AG08395 (cell line): Measurements from ENCODE around the gene EIF4E.
A peak's percentile ranks its signal among the peaks of the same experiment; 100 is the strongest.
"Not testable (repeated sequence)": the region's sequence is repeated elsewhere in the genome, so short reads cannot be mapped to it uniquely, and the experiment has no call there.

Source experiments
- DNase-seq: peaks from one replicate; pipeline ENCODE4 v3.0.0; 2012; ENCODE audit warnings: mixed read lengths, low spot score

Gene EIF4E

GRCh38 chr4:98928505-98929340 lies at the start of gene EIF4E:
Gene EIF4E (minus strand): TSS chr4:98929133. CDS start chr4:98929112, 21 bp downstream.
- DNase-seq, result peak; percentile 98

- no peak for DNase-seq
Observed at GRCh38 chr4:98977557-98977956, 48.6 kb upstream of the EIF4E start.

- no peak for DNase-seq
Observed at GRCh38 chr4:98976716-98977115, 47.8 kb upstream of the EIF4E start.

- DNase-seq, result no peak
Observed at GRCh38 chr4:98969878-98970785, 41.2 kb upstream of the EIF4E start.

- no peak for DNase-seq
Observed at GRCh38 chr4:98967786-98968329, 38.9 kb upstream of the EIF4E start.

GRCh38 chr4:98966926-98967325 lies 38.0 kb upstream of the EIF4E start:
- DNase-seq, result no peak

- no peak for DNase-seq
Observed at GRCh38 chr4:98963538-98964433, 34.9 kb upstream of the EIF4E start.

GRCh38 chr4:98961770-98962169 lies 32.8 kb upstream of the EIF4E start:
- DNase-seq, result no peak

- DNase-seq, result no peak
Observed at GRCh38 chr4:98959411-98959810, 30.5 kb upstream of the EIF4E start.

- no peak for DNase-seq
Observed at GRCh38 chr4:98958065-98958464, 29.1 kb upstream of the EIF4E start.

GRCh38 chr4:98955229-98955628 lies 26.3 kb upstream of the EIF4E start:
- no peak for DNase-seq

GRCh38 chr4:98951710-98952109 lies 22.8 kb upstream of the EIF4E start:
- DNase-seq, result no peak

GRCh38 chr4:98950925-98951324 lies 22.0 kb upstream of the EIF4E start:
- no peak for DNase-seq

- no peak for DNase-seq
Observed at GRCh38 chr4:98946359-98946758, 17.4 kb upstream of the EIF4E start.

- no peak for DNase-seq
Observed at GRCh38 chr4:98945297-98945850, 16.4 kb upstream of the EIF4E start.

- DNase-seq, result peak; percentile 65
Observed at GRCh38 chr4:98939892-98940298, 11.0 kb upstream of the EIF4E start.

- DNase-seq, result no peak
Observed at GRCh38 chr4:98939438-98939837, 10.5 kb upstream of the EIF4E start.

- peak; percentile 62 for DNase-seq
Observed at GRCh38 chr4:98937986-98938720, 9.2 kb upstream of the EIF4E start.

GRCh38 chr4:98935633-98936032 lies 6.7 kb upstream of the EIF4E start:
- no peak for DNase-seq

GRCh38 chr4:98934851-98935250 lies 5.9 kb upstream of the EIF4E start:
- DNase-seq, result not testable (repeated sequence)

- no peak for DNase-seq
Observed at GRCh38 chr4:98932539-98932938, 3.6 kb upstream of the EIF4E start.
